Peyer's patch (tissue), 4 donors: ENCODE data around the gene RILPL1. TPM values are rescaled to one million over a fixed set of nuclear protein-coding genes. Genes with fewer than 3 reads are reported as not detected.
"Not testable (repeated sequence)": the region's sequence is repeated elsewhere in the genome, so short reads cannot be mapped to it uniquely, and the experiment has no call there.

Experiments
- DNase-seq, 3 donors: peaks; one replicate each; pipeline ENCODE4 v3.0.0-alpha.2; 2017 to 2019
- H3K27ac ChIP-seq, 4 donors: fragments of 200-600 bp; sonication (generic); one replicate each; pipeline ENCODE4 v1.5.1; 2016 to 2019
- H3K27me3 ChIP-seq, 2 donors: fragments of 200-600 bp; sonication (generic); one replicate each; pipeline ENCODE4 v1.5.1; 2019
- H3K36me3 ChIP-seq, 3 donors: fragments of 200-600 bp; sonication (generic); one replicate each; pipeline ENCODE4 v1.5.1; 2016 to 2019
- H3K4me1 ChIP-seq, 4 donors: fragments of 200-600 bp; sonication (generic); one replicate each; pipeline ENCODE4 v1.5.1; 2016 to 2019
- H3K4me3 ChIP-seq, 4 donors: fragments of 200-600 bp; sonication (generic); 1 replicate in 3 of 4; 2 replicates in 1 of 4; pipeline ENCODE4 v1.5.1; 2016 to 2019; ENCODE audit warnings: mild to moderate bottlenecking in 1 of 4
- H3K9me3 ChIP-seq, 4 donors: fragments of 200-600 bp; sonication (generic); one replicate each; pipeline ENCODE4 v1.5.1; 2016 to 2019; ENCODE audit warnings: mild to moderate bottlenecking in 1 of 4
- POLR2A ChIP-seq, 2 donors: fragments of 450-650 bp; IDR thresholded peaks; one replicate each; pipeline ENCODE4 v1.5.1; 2017; ENCODE audit warnings: antibody characterized with exemption in 2 of 2, mild to moderate bottlenecking in 2 of 2, moderate library complexity in 2 of 2
- total RNA-seq, 4 donors: library from RNA; depleted of rRNA; stranded (reverse); fragments of >200 nt; gene quantifications; one replicate each; pipeline ENCODE4 v1.1.0, GENCODE V29; 2016
- TF ChIP-seq, protein P1 (sequence below), 6 experiments: fragments of 450-650 bp in 4 of 6; fragments of 200-600 bp in 2 of 6; sonication (generic) in 1 of 6; IDR thresholded peaks; one replicate each; pipeline ENCODE4 v1.5.1; 2017 to 2019; ENCODE audit warnings: antibody characterized with exemption in 6 of 6, mild to moderate bottlenecking in 3 of 6, moderate library complexity in 1 of 6

The RILPL1 gene
- total RNA-seq, 4 donors from 2014 or later = 1.4 to 29.7 (median 4.6) TPM

DNA sequence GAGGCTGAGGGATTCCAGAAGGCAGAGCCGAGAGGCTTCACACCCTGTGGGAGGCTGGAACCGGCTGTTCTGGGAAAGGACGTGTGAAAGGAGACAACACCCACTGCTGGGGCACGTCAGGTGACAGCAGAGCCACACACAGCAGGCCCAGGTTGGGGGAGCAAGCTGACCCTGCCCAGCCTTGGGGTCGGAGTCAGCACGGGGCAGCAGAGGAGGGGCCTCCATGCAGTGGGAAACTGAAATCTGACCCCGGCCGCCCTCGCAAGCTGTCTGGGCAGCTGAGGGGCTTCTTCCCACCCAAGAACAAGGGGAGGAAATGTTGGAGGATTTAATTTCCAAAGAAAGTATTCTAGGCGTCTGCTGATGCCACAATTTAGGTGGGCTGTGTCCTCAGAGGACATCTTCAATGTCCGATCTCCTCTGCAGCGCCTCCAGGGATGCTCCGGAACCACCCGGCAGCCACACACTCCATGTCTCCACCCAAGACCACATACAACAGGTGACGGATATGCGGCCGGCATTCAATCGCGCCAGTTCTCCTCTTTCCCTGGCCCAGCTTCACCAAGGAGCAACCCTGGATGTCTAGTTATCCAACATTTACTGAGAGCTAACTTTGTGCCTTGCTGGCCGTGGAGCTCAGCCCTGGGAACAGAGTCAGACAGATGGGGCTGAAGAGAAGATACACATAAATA is 44.8 kb downstream of the RILPL1 start:
- TF ChIP-seq, protein P1, sequence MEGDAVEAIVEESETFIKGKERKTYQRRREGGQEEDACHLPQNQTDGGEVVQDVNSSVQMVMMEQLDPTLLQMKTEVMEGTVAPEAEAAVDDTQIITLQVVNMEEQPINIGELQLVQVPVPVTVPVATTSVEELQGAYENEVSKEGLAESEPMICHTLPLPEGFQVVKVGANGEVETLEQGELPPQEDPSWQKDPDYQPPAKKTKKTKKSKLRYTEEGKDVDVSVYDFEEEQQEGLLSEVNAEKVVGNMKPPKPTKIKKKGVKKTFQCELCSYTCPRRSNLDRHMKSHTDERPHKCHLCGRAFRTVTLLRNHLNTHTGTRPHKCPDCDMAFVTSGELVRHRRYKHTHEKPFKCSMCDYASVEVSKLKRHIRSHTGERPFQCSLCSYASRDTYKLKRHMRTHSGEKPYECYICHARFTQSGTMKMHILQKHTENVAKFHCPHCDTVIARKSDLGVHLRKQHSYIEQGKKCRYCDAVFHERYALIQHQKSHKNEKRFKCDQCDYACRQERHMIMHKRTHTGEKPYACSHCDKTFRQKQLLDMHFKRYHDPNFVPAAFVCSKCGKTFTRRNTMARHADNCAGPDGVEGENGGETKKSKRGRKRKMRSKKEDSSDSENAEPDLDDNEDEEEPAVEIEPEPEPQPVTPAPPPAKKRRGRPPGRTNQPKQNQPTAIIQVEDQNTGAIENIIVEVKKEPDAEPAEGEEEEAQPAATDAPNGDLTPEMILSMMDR (IDR thresholded peaks at IDR 0.05) = no peak
- TF ChIP-seq POLR2A (IDR thresholded peaks at IDR 0.05) = no peak
- H3K9me3 ChIP-seq = no peaks in the 10 kb centered on the region
- no peak overlapping the region for H3K4me3 ChIP-seq
- DNase-seq = no peak
- no peaks in the 10 kb centered on the region for H3K36me3 ChIP-seq
- no peaks in the 10 kb centered on the region for H3K4me1 ChIP-seq
- H3K27ac ChIP-seq = no peak overlapping the region
- no peaks in the 10 kb centered on the region for H3K27me3 ChIP-seq

DNA sequence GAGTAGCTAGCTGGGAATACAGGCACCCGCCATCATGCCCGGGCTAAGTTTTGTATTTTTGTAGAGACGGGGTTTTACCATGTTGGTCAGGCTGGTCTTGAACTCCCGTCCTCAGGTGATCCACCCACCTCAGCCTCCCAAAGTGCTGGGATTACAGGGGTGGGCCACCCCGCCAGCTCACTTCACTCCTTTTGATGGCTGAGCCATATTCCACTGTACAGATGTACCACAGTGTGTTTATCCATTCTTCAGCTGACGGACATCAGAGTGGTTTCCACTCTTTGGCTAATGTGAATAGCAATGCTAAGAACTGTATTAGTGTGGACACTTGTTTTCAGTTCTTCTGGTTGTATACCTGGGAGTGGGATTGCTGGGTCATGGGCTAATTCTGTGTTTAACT is 46.1 kb downstream of the RILPL1 start:
- Histone ChIP-seq H3K9me3 (no peaks in the 10 kb centered on the region), H3K27me3 (no peaks in the 10 kb centered on the region), H3K4me1 (no peaks in the 10 kb centered on the region), H3K27ac (no peak overlapping the region), H3K36me3 (no peaks in the 10 kb centered on the region), H3K4me3 (no peak overlapping the region)
- no peak for DNase-seq
- TF ChIP-seq POLR2A (IDR thresholded peaks at IDR 0.05) = no peak
- TF ChIP-seq, protein P1 (IDR thresholded peaks at IDR 0.05) = no peak

DNA sequence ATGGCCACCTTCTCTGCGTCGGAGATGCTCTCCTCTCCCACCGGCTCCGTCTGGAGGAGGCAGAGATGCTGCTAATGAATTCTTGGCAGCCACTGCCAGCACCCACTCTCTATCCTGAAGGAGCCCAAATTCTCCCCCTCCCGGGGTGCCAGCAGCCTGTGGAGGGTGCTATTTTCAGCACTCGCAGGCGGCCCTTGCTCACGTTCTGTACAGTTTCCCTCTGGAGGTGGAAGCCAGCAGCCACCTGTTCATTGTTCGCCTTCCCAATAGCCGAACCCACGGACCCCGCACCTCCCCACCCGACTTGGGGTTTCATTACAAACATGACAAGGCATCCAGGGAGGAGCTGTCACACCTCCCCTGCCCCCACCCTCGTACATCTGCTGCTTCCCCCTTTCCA is 47.8 kb downstream of the RILPL1 start:
- no peaks in the 10 kb centered on the region for H3K4me1 ChIP-seq
- no peak for TF ChIP-seq POLR2A (IDR thresholded peaks at IDR 0.05)
- TF ChIP-seq, protein P1 (IDR thresholded peaks at IDR 0.05) = no peak
- no peaks in the 10 kb centered on the region for H3K27me3 ChIP-seq
- H3K27ac ChIP-seq = no peak overlapping the region
- H3K9me3 ChIP-seq = no peaks in the 10 kb centered on the region
- H3K36me3 ChIP-seq = no peaks in the 10 kb centered on the region
- H3K4me3 ChIP-seq = no peak overlapping the region
- no peak for DNase-seq

DNA sequence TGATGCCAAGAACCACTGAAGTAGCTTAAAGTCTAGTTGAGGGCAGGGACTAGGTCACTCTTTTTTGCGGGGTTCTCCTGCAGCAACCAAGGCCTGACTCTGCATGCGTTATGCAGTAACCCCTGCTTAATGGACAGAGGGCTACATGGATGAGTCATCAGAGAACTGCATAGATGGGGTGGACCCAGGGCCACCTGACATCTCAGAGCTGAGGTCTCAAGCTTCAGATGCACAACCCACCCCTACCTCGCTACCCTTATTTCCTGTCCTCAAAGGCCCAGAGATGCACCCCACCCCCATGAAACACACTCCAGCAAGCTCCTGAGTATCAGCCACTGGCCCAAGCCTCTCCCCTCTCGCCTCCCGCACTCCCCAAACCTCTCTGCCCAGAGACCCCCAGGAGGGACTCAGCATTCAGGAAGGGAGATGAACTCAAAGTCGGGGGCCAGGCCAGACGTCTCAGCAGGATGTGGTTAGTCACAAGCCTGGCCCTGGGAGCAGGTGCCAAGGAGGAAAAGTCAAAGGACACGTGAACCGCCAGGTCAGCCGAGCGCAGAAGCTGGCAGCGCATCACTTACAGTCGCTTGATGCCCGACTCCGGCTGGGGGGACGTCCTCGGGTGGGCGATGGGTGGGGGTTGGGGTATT is 49.8 kb downstream of the RILPL1 start:
- Histone ChIP-seq H3K4me3 (no peak overlapping the region), H3K27ac (peak overlapping the region in 1 of 4 donors; percentile 42), H3K36me3 (no peaks in the 10 kb centered on the region), H3K27me3 (no peaks in the 10 kb centered on the region), H3K9me3 (no peaks in the 10 kb centered on the region), H3K4me1 (no peaks in the 10 kb centered on the region)
- no peak for TF ChIP-seq POLR2A (IDR thresholded peaks at IDR 0.05)
- TF ChIP-seq, protein P1 (IDR thresholded peaks at IDR 0.05) = no peak
- peak in 2 of 3 donors; percentile 57 to 68 for DNase-seq

DNA sequence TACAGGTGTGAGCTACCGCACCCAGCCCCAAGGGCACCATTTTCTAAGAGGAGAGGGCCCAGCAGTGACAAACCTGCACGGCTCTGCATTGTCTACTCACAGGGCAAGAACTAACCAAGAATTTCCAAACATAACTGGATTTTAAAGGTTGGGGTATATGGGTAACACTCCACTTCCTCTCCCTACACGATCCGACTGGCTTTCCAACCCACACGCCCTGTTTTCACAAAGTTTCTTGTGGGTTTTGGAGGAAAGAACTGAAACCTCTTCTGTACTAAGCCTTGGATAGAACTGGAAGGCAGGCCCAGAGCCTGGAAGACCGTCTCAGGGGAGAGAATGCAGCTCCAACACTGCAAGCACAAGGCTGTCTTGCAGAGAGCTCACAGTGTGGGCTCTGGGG is 50.6 kb downstream of the RILPL1 start:
- Histone ChIP-seq H3K36me3 (no peaks in the 10 kb centered on the region), H3K4me3 (no peak overlapping the region), H3K27ac (no peak overlapping the region), H3K27me3 (no peaks in the 10 kb centered on the region), H3K9me3 (no peaks in the 10 kb centered on the region), H3K4me1 (no peaks in the 10 kb centered on the region)
- no peak for DNase-seq
- TF ChIP-seq, protein P1 (IDR thresholded peaks at IDR 0.05) = no peak
- TF ChIP-seq POLR2A (IDR thresholded peaks at IDR 0.05) = no peak

DNA sequence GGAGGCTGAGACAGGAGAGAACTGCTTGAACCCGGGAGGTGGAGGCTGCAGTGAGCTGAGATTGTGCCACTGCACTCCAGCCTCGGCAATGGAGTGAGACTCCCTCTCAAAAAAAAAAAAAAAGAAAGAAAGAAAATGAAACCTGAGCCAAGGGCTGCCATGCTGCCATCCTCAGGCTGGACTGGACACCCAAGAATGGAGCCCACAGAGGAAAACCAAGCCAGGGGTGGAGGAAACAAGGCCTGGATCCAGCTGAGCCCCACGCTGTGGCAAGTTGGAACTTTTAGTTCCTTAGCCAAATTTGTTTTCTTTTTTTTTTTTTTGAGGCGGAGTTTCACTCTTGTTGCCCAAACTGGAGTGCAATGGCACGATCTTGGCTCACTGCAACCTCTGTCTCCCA is 52.3 kb downstream of the RILPL1 start:
- not testable (repeated sequence) for DNase-seq, H3K36me3 ChIP-seq

More for the DNA sequence above, 52.3 kb downstream of the RILPL1 start:
- not testable (repeated sequence) for H3K27ac ChIP-seq, H3K4me1 ChIP-seq, H3K4me3 ChIP-seq, H3K27me3 ChIP-seq, H3K9me3 ChIP-seq
